Pancreas (tissue), 10 donors: Measurements from ENCODE around the gene ZNF608. TPM values are rescaled to one million over a fixed set of nuclear protein-coding genes. Genes with fewer than 3 reads are reported as not detected.
A peak's percentile ranks its signal among the peaks of the same experiment; 100 is the strongest.

Experiments
- ATAC-seq, 4 donors: fragments of 200-7000 bp; cut with Tn5 transposase; one replicate each; pipeline versions ENCODE4 v1.8.0 to v1.9.1; 2020; ENCODE audit warnings: mild to moderate bottlenecking in 4 of 4, moderate library complexity in 4 of 4
- DNase-seq, 6 donors: peaks; one replicate each; pipeline ENCODE4 v3.0.0-alpha.2; 2020
- FAIRE-seq: peaks from 2 replicates; lab custom pipeline; 2012; peaks lifted over from hg19 to GRCh38; lab: Jason Lieb, UNC
- H3K27ac ChIP-seq, 4 donors: fragments of 200-600 bp; sonication (generic); 1 replicate in 3 of 4; 2 replicates in 1 of 4; pipeline versions ENCODE4 v1.5.0 to v1.8.0; 2020
- H3K27me3 ChIP-seq, 4 donors: fragments of 200-600 bp; one replicate each; pipeline ENCODE4 v1.8.0; 2021
- H3K36me3 ChIP-seq, 3 donors: fragments of 200-600 bp; sonication (generic) in 1 of 3; one replicate each; pipeline versions ENCODE4 v1.5.0 to v1.8.0; 2020 to 2021
- H3K4me1 ChIP-seq, 3 donors: fragments of 200-600 bp; one replicate each; pipeline ENCODE4 v1.8.0; 2021
- H3K4me3 ChIP-seq, 4 donors: fragments of 200-600 bp; sonication (generic) in 2 of 4; one replicate each; pipeline versions ENCODE4 v1.5.0 to v1.8.0; 2020 to 2021
- H3K9me3 ChIP-seq, 4 donors: fragments of 200-600 bp; one replicate each; pipeline ENCODE4 v1.8.0; 2021
- CTCF ChIP-seq, 4 donors: fragments of 200-600 bp; sonication (generic) in 3 of 4; IDR thresholded peaks; one replicate each; pipeline versions ENCODE4 v1.5.0 to v1.8.0; 2021; ENCODE audit warnings: antibody characterized with exemption in 4 of 4
- WGBS, 2 donors: extraction: QIAGEN DNeasy Blood & Tissue Kit; methylation state at CpG; one replicate each; pipeline ENCODE4 v1.1.7; 2013; 5-methylcytosine and 5-hydroxymethylcytosine counted together
- intact Hi-C, 3 donors: fragments of 100-400 bp; cut with DNase I; formaldehyde crosslinking; loops; one replicate each; pipeline versions ENCODE4 v1.11.1 to v1.14.2; 2022
- polyA plus RNA-seq, 2 donors: library from polyadenylated mRNA; stranded (reverse); fragments of 200-250 nt; gene quantifications; one replicate each; pipeline ENCODE4 v1.2.3, GENCODE V29; 2013
- total RNA-seq, 6 donors: library from RNA; stranded (reverse); fragmentation: NEBNext Ultra II Directional in 4 of 6; extraction: Animal tissue kit (Norgen Biotek cat#: 25700) in 4 of 6; gene quantifications; one replicate each; pipeline versions ENCODE4 v1.2.1 to v1.2.4, GENCODE V29; 2021 to 2023
- donor health status: healthy with polysubstance abuse.
- donor health status: DM: no; HTN: no; CAD: no; lungs with moderate emphysema.
- donor health status: DM: no; HTN: no; CAD: no.
- donor health status: control.
- donor health status: control.
- donor health status: Bipolar disorder and iron deficiency.
- donor health status: DM: yes; HTN: yes; CAD: no.
- donor health status: DM: no; HTN: no; CAD: no.
- donor health status: DM: no; HTN: no; CAD: no.
- donor health status: DM: yes; HTN: yes; CAD: no.

The ZNF608 gene
- total and polyA plus RNA-seq, 8 donors: 9.3 to 21.6 (median 12.3) TPM

- H3K4me1 ChIP-seq: peaks cover 22 to 50% (median 44%) of the 10 kb centered on the region in 3 donors
- peak; percentile 12 to 62 (median 36) for ATAC-seq
- H3K9me3 ChIP-seq: no peaks in the 10 kb centered on the region
- intact Hi-C loops: no loop called here
- no peaks in the 10 kb centered on the region for H3K36me3 ChIP-seq
- FAIRE-seq: no peak
- DNase-seq: peak in 1 of 6 donors; percentile 30
- TF ChIP-seq CTCF (IDR thresholded peaks at IDR 0.05): no peak
- H3K4me3 ChIP-seq: no peak overlapping the region
- no peaks in the 10 kb centered on the region for H3K27me3 ChIP-seq
- 14 to 22% methylated on average over 2 of the region's 2 CpGs for WGBS, 2 donors
- peak overlapping the region in 1 of 4 donors; percentile 12 for H3K27ac ChIP-seq
These were observed 28.1 kb downstream of the ZNF608 start for GRCh38 chr5:124718380-124718789.

GRCh38 chr5:124716169-124716568, 30.3 kb downstream of the ZNF608 start:
- peaks cover 22 to 48% (median 44%) of the 10 kb centered on the region in 3 donors for H3K4me1 ChIP-seq
- FAIRE-seq: no peak
- no peak overlapping the region for H3K4me3 ChIP-seq
- H3K36me3 ChIP-seq: no peaks in the 10 kb centered on the region
- H3K9me3 ChIP-seq: no peaks in the 10 kb centered on the region
- 97 to 100% methylated on average over 1 of the region's 1 CpG for WGBS, 2 donors
- TF ChIP-seq CTCF (IDR thresholded peaks at IDR 0.05): no peak
- H3K27me3 ChIP-seq: no peaks in the 10 kb centered on the region
- intact Hi-C loops: no loop called here
- no peak for DNase-seq
- ATAC-seq: no peak
- H3K27ac ChIP-seq: no peak overlapping the region

GRCh38 chr5:124714910-124715309, 31.5 kb downstream of the ZNF608 start:
- FAIRE-seq (no peak), DNase-seq (no peak), ATAC-seq (no peak)
- Histone ChIP-seq H3K27me3 (no peaks in the 10 kb centered on the region), H3K4me3 (no peak overlapping the region), H3K9me3 (no peaks in the 10 kb centered on the region), H3K27ac (no peak overlapping the region), H3K4me1 (peaks cover 26 to 39% (median 32%) of the 10 kb centered on the region in 3 donors), H3K36me3 (no peaks in the 10 kb centered on the region)
- TF ChIP-seq CTCF (IDR thresholded peaks at IDR 0.05): no peak
- intact Hi-C loops: no loop called here

GRCh38 chr5:124713595-124713994, 32.8 kb downstream of the ZNF608 start:
- Histone ChIP-seq H3K4me1 (peaks cover 15 to 30% (median 18%) of the 10 kb centered on the region in 3 donors), H3K4me3 (no peak overlapping the region), H3K36me3 (no peaks in the 10 kb centered on the region), H3K27ac (no peak overlapping the region), H3K9me3 (no peaks in the 10 kb centered on the region), H3K27me3 (no peaks in the 10 kb centered on the region)
- no peak for ATAC-seq
- intact Hi-C loops: no loop called here
- 66 to 68% methylated on average over 2 of the region's 2 CpGs for WGBS, 2 donors
- no peak for DNase-seq
- no peak for TF ChIP-seq CTCF (IDR thresholded peaks at IDR 0.05)
- no peak for FAIRE-seq

- H3K27ac ChIP-seq: no peak overlapping the region
- intact Hi-C loops: no loop called here
- 92 to 96% methylated on average over 2 of the region's 2 CpGs for WGBS, 2 donors
- ATAC-seq (no peak), FAIRE-seq (no peak), DNase-seq (no peak)
- peaks cover 7 to 26% (median 12%) of the 10 kb centered on the region in 3 donors for H3K4me1 ChIP-seq
- no peak for TF ChIP-seq CTCF (IDR thresholded peaks at IDR 0.05)
- H3K4me3 ChIP-seq: no peak overlapping the region
- H3K36me3 ChIP-seq: no peaks in the 10 kb centered on the region
- no peaks in the 10 kb centered on the region for H3K27me3 ChIP-seq
- no peaks in the 10 kb centered on the region for H3K9me3 ChIP-seq
These were observed 33.6 kb downstream of the ZNF608 start for GRCh38 chr5:124712731-124713305.
